ENCODE measurements around the gene MSH6. TPM values are rescaled to one million over a fixed set of nuclear protein-coding genes. Genes with fewer than 3 reads are reported as not detected.

Gene MSH6, protein sequence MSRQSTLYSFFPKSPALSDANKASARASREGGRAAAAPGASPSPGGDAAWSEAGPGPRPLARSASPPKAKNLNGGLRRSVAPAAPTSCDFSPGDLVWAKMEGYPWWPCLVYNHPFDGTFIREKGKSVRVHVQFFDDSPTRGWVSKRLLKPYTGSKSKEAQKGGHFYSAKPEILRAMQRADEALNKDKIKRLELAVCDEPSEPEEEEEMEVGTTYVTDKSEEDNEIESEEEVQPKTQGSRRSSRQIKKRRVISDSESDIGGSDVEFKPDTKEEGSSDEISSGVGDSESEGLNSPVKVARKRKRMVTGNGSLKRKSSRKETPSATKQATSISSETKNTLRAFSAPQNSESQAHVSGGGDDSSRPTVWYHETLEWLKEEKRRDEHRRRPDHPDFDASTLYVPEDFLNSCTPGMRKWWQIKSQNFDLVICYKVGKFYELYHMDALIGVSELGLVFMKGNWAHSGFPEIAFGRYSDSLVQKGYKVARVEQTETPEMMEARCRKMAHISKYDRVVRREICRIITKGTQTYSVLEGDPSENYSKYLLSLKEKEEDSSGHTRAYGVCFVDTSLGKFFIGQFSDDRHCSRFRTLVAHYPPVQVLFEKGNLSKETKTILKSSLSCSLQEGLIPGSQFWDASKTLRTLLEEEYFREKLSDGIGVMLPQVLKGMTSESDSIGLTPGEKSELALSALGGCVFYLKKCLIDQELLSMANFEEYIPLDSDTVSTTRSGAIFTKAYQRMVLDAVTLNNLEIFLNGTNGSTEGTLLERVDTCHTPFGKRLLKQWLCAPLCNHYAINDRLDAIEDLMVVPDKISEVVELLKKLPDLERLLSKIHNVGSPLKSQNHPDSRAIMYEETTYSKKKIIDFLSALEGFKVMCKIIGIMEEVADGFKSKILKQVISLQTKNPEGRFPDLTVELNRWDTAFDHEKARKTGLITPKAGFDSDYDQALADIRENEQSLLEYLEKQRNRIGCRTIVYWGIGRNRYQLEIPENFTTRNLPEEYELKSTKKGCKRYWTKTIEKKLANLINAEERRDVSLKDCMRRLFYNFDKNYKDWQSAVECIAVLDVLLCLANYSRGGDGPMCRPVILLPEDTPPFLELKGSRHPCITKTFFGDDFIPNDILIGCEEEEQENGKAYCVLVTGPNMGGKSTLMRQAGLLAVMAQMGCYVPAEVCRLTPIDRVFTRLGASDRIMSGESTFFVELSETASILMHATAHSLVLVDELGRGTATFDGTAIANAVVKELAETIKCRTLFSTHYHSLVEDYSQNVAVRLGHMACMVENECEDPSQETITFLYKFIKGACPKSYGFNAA (N-terminal part only)
- 55.0 and 63.8 TPM in 2 replicates for total RNA-seq (2014; rRNA removed; shearing (Covaris generic); ENCODE audit: low replicate concordance)

GRCh38 chr2:47782671-47783485 is at the start of gene MSH6:
TSS of gene MSH6 (plus strand) at chr2:47783145. CDS start at chr2:47783234, 89 bp downstream.
- Histone ChIP-seq H3K27me3 (no peaks in the 10 kb centered on the region), H3K9me3 (no peaks in the 10 kb centered on the region), H3K36me3 (peaks cover 23% of the 10 kb centered on the region), H3K4me3 (peak within 1 kb of the TSS; percentile 87)
- peak; percentile 87 for DNase-seq

- no peaks in the 10 kb centered on the region for H3K9me3 ChIP-seq
- no peak for DNase-seq
- H3K27me3 ChIP-seq: 0 out of 2 replicates have a peak, but pooled peaks cover 3% of the 10 kb centered on the region
- no peak overlapping the region for H3K4me3 ChIP-seq
- H3K36me3 ChIP-seq: no peaks in the 10 kb centered on the region
These were observed 47.6 kb upstream of the MSH6 start for GRCh38 chr2:47735136-47735869.

DNA sequence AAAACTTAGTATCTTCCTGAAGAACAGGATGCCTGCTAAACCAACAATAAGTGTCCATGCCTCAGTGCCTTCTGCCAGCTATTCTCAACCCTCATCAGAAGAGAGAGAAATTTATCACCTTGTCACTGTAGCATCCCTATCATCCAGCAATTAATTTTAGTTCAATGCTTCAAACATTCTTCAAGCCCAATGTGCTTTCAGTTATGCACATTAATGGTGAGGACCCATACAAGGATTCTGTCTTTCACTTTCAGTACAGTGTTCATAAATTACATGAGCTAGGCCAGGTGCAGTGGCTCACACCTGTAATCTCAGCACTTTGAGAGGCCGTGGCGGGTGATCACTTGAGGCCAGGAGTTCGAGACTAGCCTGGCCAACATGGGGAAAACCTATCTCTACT is 47.0 kb upstream of the MSH6 start:
- no peaks in the 10 kb centered on the region for H3K36me3 ChIP-seq
- no peaks in the 10 kb centered on the region for H3K9me3 ChIP-seq
- H3K4me3 ChIP-seq: no peak overlapping the region
- no peak for DNase-seq
- H3K27me3 ChIP-seq: 0 out of 2 replicates have a peak, but pooled peaks cover 3% of the 10 kb centered on the region

DNA sequence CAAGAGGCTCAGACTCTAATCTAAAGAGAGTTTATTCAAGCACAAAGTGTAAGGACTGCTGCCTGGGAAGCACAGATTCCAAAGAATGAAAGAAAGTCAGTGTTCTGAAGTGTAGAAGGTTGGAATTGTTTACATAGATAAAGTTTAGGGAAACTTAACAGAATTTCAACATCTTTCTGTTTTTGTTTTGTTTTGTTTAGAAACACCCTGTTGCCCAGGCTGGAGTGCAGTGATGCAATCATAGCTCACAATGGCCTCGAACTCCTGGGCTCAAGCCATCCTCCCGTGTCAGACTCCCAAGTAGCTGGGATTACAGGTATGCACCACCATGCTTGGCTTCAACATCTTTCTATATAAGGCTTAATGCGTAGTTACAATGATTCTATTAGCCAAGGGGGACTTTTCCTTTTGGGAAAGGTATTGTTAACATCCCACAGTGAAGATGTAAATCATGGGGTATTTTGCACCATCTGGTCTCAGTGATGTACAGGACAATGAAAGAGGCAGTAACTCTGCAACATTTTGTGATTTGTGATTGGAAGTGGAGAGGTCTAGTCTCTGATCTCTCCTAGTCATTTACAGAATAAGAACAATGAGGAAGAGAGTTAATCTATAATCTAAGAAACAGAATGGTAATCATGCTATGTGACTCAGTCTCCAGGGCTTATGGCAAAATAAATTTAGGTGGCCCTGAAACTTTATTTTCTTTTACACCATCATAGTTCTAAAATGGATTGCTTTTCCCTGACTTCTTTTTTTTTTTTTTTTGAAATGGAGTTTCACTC is 45.6 kb upstream of the MSH6 start:
- Histone ChIP-seq H3K27me3 (0 out of 2 replicates have a peak, but pooled peaks cover 4% of the 10 kb centered on the region), H3K9me3 (no peaks in the 10 kb centered on the region), H3K36me3 (no peaks in the 10 kb centered on the region), H3K4me3 (no peak overlapping the region)
- no peak for DNase-seq

- H3K36me3 ChIP-seq: no peaks in the 10 kb centered on the region
- no peaks in the 10 kb centered on the region for H3K9me3 ChIP-seq
- H3K4me3 ChIP-seq: no peak overlapping the region
- 0 out of 2 replicates have a peak, but pooled peaks cover 4% of the 10 kb centered on the region for H3K27me3 ChIP-seq
- DNase-seq: no peak
These were observed 44.6 kb upstream of the MSH6 start for GRCh38 chr2:47738331-47738730.

GRCh38 chr2:47741101-47741500 is 41.8 kb upstream of the MSH6 start:
- Histone ChIP-seq H3K27me3 (0 out of 2 replicates have a peak, but pooled peaks cover 2% of the 10 kb centered on the region), H3K4me3 (no peak overlapping the region), H3K9me3 (no peaks in the 10 kb centered on the region), H3K36me3 (no peaks in the 10 kb centered on the region)
- no peak for DNase-seq

GRCh38 chr2:47741637-47742036 is 41.3 kb upstream of the MSH6 start:
- Histone ChIP-seq H3K36me3 (no peaks in the 10 kb centered on the region), H3K4me3 (no peak overlapping the region), H3K27me3 (0 out of 2 replicates have a peak, but pooled peaks cover 2% of the 10 kb centered on the region), H3K9me3 (no peaks in the 10 kb centered on the region)
- no peak for DNase-seq

GRCh38 chr2:47744074-47744473 is 38.9 kb upstream of the MSH6 start:
- DNase-seq: no peak
- H3K9me3 ChIP-seq: no peaks in the 10 kb centered on the region

DNA sequence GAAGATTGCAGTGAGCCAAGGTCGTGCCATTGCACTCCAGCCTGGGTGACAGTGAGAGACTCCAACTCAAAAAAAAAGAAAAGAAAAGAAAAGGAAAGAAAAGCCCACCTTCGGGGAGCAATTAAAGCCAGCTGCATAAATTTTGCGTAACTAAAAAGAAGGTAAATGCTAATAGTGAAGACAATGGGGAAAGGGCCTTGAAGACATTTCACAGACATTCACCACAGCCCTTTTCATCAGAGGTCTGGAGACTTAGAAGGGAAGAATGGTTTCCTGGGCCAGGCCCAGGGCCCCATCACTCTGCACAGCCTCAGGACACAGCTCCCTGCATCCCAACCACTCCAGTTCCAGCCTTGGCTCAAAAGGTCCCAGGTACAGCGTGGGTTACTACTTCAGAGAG is 35.1 kb upstream of the MSH6 start:
- Histone ChIP-seq H3K4me3 (no peak overlapping the region), H3K36me3 (no peaks in the 10 kb centered on the region), H3K27me3 (no peaks in the 10 kb centered on the region; the same call in 1 of the 2 replicates), H3K9me3 (no peaks in the 10 kb centered on the region)
- no peak for DNase-seq

More at GRCh38 chr2:47744074-47744473, 38.9 kb upstream of the MSH6 start:
- Histone ChIP-seq H3K36me3 (no peaks in the 10 kb centered on the region), H3K4me3 (no peak overlapping the region), H3K27me3 (peaks cover 2% of the 10 kb centered on the region; the same call in 1 of the 2 replicates)

GRCh38 chr2:47751856-47752414 is 31.0 kb upstream of the MSH6 start:
- no peak for DNase-seq
- H3K27me3 ChIP-seq: no peaks in the 10 kb centered on the region; the same call in 1 of the 2 replicates
- H3K36me3 ChIP-seq: no peaks in the 10 kb centered on the region
- no peak overlapping the region for H3K4me3 ChIP-seq
- no peaks in the 10 kb centered on the region for H3K9me3 ChIP-seq

DNA sequence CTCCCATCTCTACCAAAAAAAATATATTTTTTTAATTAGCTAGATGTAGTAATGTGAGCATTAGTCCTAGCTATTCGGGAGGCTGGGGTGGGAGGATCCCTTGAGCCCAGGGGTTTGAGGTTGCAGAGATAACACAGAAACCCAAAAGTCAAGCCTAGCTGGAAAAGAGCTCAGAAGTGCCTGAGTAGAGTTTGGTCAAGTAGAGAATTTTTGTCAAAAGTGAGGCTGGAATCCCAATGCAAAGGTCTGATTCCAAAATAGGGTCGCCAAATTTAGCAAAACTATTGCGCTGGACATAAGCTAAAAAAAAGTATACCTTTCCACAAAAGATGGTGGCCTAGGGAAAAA is 15.5 kb upstream of the MSH6 start:
- Histone ChIP-seq H3K9me3 (peaks cover 8% of the 10 kb centered on the region), H3K4me3 (no peak overlapping the region), H3K36me3 (no peaks in the 10 kb centered on the region), H3K27me3 (no peaks in the 10 kb centered on the region)
- DNase-seq: no peak

GRCh38 chr2:47767880-47768609 is 14.9 kb upstream of the MSH6 start:
- peak; percentile 26 for DNase-seq
- Histone ChIP-seq H3K36me3 (no peaks in the 10 kb centered on the region), H3K27me3 (no peaks in the 10 kb centered on the region), H3K9me3 (peaks cover 8% of the 10 kb centered on the region), H3K4me3 (no peak overlapping the region)

DNA sequence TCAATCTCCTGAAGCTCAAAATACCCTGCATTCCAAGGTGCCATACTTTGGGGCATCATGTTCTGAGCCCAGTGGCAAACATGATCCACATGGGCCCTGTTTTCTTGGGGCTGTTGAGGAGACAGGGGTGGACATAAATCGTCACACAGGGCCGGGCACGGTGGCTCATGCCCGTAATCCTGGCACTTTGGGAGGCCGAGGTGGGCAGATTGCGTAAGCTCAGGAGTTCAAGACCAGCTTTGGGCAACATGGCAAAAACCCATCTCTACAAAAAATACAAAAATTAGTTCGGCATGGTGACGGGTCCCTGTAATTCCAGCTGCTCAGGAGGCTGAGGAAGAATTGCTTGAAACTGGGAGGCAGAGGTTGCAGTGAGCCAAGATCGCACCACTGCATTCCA is 13.6 kb upstream of the MSH6 start:
- no peaks in the 10 kb centered on the region for H3K27me3 ChIP-seq
- no peak for DNase-seq
- no peaks in the 10 kb centered on the region for H3K36me3 ChIP-seq
- no peak overlapping the region for H3K4me3 ChIP-seq
- H3K9me3 ChIP-seq: peaks cover 8% of the 10 kb centered on the region

DNA sequence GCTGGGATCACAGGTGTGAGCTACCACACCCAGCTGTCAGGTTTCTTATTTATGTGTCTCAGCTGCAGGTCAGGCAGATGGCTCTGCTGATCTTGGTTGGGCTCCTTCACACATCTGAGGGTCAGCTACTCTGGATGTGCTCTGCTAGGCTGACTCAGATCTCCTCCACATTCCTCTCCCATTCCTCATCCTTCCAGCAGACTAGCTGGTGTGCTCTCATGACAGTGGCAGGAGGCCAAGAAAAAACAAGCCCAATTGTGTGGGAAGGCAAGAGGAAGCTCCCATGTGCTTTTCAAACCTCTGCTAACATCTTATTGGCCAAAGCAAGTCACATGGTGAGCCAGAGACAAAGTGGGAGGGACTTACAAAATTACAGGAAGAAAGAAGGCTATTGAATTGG is 11.7 kb upstream of the MSH6 start:
- H3K27me3 ChIP-seq: no peaks in the 10 kb centered on the region
- peaks cover 8% of the 10 kb centered on the region for H3K9me3 ChIP-seq
- no peak overlapping the region for H3K4me3 ChIP-seq
- DNase-seq: peak; percentile 64
- H3K36me3 ChIP-seq: no peaks in the 10 kb centered on the region
